Mononuclear cell (primary cell): ENCODE results near the gene C2orf72. TPM values are rescaled to one million over a fixed set of nuclear protein-coding genes. Genes with fewer than 3 reads are reported as not detected.
"Not testable (repeated sequence)": the region's sequence is repeated elsewhere in the genome, so short reads cannot be mapped to it uniquely, and the experiment has no call there.

ENCODE experiments used
- H3K27me3 ChIP-seq: 2 replicates; pipeline ENCODE4 v1.6.0; 2011; ENCODE audit warnings: low read length, control low read depth; ENCODE audit not compliant: insufficient read depth
- H3K4me1 ChIP-seq: 2 replicates; pipeline ENCODE4 v1.5.1; 2011; ENCODE audit warnings: mild to moderate bottlenecking, low read length, control low read depth; ENCODE audit not compliant: insufficient read depth
- H3K4me3 ChIP-seq: 2 replicates; pipeline ENCODE4 v1.5.1; 2011; ENCODE audit warnings: mild to moderate bottlenecking, low read length, moderate library complexity
- H3K9me3 ChIP-seq: 2 replicates; pipeline ENCODE4 v1.5.1; 2011; ENCODE audit warnings: low read depth, mild to moderate bottlenecking, control low read depth, low read length
- total RNA-seq: library from RNA; depleted of rRNA; stranded (reverse); fragments of >200 nt; gene quantifications from one replicate; pipeline ENCODE4 v1.2.3, GENCODE V29; 2012

Gene C2orf72
- not detected for total RNA-seq

DNA sequence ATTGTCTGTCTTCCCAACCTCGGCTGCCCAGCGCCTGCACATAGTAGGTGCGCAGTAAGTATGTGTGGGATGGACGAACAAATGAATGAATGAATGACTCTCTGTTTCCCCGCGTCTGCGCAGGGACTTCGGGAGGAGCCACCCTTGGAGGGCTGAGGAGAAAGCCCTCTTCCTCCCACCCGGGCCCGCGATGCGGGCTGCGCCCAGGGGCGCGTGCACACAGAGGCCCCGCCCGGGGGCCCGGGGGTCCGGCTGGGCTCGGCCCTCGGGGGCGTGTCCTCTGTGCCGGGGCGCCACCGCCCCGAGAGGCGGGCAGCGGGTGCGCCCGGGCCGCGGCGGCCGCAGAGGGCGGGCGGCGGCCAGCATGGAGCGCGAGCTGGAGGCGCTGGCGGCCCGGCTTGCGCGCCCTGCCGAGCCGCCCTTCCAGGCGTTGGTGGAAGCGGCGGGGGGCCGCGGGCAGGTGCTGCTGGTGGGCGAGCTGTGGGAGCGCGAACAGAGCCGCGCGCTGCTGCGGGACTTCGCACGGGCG is at the start of gene C2orf72:
Gene C2orf72, plus strand, starts transcription at position 322 of the 529 bp plus-strand sequence. Its CDS starts 43 bp downstream, at position 365.
- H3K4me3 ChIP-seq = no peak within 1 kb of the TSS
- peaks cover 3% of the 10 kb centered on the region for H3K4me1 ChIP-seq
- H3K27me3 ChIP-seq = peaks cover 57% of the 10 kb centered on the region
- no peaks in the 10 kb centered on the region for H3K9me3 ChIP-seq

DNA sequence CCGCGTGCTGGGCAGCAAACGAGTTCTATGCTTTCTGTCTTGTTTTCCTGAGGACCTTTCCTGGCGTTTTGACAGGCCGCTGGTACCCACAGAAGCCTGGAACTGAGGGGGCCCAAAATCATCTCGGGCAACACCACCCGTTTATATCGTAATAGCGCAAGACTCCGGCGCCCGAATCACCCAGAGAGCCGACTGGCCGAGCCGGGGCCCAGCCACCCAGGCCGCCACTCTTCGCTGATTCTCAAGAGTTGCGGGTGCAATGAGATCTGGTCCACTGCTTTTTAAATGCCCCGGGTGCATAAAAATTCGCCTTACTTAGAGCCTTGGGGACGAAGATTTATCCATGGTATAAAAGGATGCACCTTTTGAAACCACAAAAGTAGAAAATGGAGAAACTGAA is 47.6 kb upstream of the C2orf72 start:
- H3K27me3 ChIP-seq = peaks cover 3% of the 10 kb centered on the region
- peaks cover 6% of the 10 kb centered on the region for H3K4me1 ChIP-seq
- H3K9me3 ChIP-seq = no peaks in the 10 kb centered on the region
- H3K4me3 ChIP-seq = no peak overlapping the region

DNA sequence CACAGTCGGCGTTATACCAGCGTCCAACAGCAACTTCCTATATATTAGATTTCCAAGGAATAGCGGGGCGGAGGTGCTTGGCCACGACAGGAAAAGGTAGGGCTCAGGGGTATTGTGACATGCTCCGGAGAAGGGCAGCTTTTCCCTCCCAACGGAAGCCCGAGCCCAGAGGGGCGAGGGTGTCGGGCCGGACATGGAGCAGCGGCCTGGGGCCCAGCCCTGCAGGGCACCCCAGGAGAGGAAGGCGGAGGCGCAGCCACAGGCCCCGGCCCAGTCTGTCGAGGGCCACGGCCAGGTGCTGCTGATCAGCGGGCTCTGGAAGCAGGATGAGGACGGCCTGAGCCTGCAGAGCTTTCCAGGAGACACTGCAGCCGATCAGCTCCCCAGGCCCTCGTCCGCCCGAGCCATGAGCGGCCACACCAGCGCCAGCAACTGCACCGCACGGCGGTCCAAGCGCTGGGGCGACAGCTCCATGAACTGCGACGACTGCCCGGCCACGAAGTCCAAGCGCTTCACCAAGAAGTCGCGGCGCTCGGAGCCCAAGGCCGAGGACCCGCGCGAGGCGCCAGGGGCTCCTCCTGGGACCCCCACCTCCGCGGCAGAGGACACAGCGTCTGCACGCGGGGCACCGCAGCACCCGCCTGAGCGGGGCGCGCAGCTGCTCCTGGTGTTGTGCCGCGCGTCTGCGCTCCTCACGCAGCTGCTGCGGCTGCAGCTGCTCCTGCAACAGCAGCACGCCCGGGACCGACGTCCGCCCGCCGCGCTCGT is 47.0 kb upstream of the C2orf72 start:
- no peaks in the 10 kb centered on the region for H3K9me3 ChIP-seq
- H3K4me3 ChIP-seq = no peak overlapping the region
- peaks cover 6% of the 10 kb centered on the region for H3K4me1 ChIP-seq
- peaks cover 3% of the 10 kb centered on the region for H3K27me3 ChIP-seq

DNA sequence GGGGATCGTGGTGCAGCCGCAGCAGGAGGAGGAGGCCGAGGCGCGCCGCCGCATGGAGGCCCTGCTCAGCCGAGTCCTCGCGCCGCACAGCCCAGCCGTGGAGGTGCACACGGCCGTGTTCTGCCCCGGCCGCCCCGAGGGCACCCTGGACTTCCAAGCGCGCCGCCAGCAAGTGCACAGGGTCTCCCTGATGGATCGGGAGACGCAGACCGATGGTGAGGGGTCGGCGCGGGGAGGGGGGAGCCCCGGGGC is 46.5 kb upstream of the C2orf72 start:
- H3K9me3 ChIP-seq = no peaks in the 10 kb centered on the region
- H3K4me3 ChIP-seq = no peak overlapping the region

DNA sequence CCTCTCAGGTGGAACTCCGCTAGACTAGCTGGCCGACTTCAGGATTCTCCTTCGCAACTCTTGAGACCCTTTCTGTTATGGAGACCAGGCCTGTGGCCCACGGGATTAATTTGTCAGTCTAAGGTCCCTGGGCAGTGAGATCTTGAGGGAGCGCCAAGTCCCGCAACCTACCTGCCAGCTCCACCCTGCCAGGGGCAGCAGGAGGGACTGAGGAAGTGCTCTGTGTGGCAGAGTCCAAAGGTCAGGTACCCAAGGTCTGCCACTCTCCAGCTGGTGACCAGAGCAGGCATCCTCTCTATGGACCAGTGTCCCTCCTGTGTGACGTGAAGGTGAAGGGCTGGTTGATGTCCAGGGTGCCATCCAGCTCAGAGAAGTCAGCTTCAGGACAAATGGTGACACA is 45.7 kb upstream of the C2orf72 start:
- Histone ChIP-seq H3K9me3 (no peaks in the 10 kb centered on the region), H3K4me1 (peaks cover 6% of the 10 kb centered on the region), H3K4me3 (no peak overlapping the region), H3K27me3 (peaks cover 3% of the 10 kb centered on the region)

More for the DNA sequence above, 46.5 kb upstream of the C2orf72 start:
- Histone ChIP-seq H3K27me3 (peaks cover 3% of the 10 kb centered on the region), H3K4me1 (peaks cover 6% of the 10 kb centered on the region)

DNA sequence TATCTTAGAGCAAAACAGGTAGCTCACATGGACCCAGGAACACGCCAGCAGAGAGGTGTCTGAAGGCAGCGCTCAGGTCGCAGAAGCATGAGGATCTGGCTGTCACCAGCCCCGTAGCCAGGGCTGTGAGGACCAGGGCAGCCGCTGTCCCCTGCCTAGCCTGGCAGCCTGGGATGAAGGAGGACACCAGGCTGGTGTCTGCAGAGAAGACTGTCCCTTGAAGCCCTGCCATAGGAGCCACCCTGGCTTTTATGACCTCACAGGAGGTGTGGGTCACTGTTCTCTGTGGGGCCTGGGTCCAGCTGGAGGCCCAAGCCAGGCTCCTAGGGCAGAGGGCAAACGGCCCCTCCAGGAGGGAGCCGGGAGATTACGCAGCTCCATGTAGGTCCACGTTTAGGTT is 41.5 kb upstream of the C2orf72 start, which contains the start of gene SPATA3:
Gene SPATA3, plus strand, starts transcription at position 301 of the 400 bp plus-strand sequence. CDS start 113 bp downstream, outside the sequence.
- H3K9me3 ChIP-seq = no peaks in the 10 kb centered on the region
- no peaks in the 10 kb centered on the region for H3K4me1 ChIP-seq
- H3K27me3 ChIP-seq = peaks cover 10% of the 10 kb centered on the region
- H3K4me3 ChIP-seq = no peak within 1 kb of the TSS

DNA sequence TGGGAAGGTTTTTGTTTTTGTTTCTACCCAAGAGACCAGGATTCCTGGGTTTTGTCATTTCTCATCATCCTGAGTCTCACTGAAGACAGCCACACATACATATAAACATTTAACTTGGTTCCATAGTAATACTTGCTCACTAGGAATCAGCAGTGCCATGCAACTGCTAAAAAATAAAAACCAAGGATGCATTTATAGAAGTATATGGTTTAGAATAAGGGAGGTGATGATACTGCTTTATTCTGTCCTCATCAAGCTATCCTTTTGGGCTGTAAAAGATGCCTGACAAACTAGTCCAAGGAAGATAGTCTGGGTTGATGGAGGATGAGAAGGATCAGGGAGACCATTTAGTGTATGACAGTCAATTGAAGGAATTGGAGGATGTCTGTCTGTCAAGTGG is 40.7 kb upstream of the C2orf72 start:
- H3K9me3 ChIP-seq = no peaks in the 10 kb centered on the region
- peaks cover 13% of the 10 kb centered on the region for H3K27me3 ChIP-seq
- H3K4me1 ChIP-seq = no peaks in the 10 kb centered on the region
- H3K4me3 ChIP-seq = no peak overlapping the region

DNA sequence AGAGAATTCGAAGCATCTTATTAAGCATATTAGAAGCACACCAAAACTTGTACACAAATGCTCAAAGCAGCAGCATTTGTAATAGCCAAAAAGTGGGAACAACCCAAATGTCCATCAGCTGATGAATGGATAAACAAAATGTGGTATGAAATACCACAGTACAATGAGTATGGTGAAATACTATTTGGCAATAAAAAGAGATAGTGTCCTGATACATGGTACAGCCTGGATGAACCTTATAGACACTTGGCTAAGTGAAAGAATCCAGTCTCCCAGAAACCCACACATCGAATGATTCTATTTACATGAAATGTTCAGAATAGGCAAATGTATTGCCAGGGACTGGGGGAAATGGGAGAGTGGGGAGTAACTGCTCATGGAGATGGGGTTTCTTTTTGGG is 38.4 kb upstream of the C2orf72 start:
- H3K4me3 ChIP-seq = no peak overlapping the region
- no peaks in the 10 kb centered on the region for H3K4me1 ChIP-seq
- no peaks in the 10 kb centered on the region for H3K9me3 ChIP-seq
- peaks cover 13% of the 10 kb centered on the region for H3K27me3 ChIP-seq

DNA sequence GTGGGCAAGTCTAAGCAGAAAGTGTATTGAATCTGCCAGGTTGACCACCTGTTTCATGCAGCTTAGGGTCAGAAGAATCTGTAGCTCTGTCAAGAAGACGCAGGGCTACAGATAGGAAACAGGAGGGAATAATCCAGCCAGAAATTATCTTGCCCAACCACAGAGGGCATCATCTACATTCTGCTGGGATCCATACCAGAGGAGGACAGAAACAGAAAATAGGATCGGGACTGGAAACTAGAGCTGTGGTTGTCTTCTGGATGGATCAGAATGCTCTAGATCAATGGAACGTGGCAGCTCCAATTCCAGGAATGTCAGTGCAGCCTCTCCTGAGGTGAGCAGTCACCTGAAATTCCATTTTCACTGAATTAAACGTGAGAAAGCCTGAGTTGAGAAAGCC is 37.8 kb upstream of the C2orf72 start:
- Histone ChIP-seq H3K4me3 (no peak overlapping the region), H3K4me1 (no peaks in the 10 kb centered on the region), H3K9me3 (no peaks in the 10 kb centered on the region), H3K27me3 (peaks cover 13% of the 10 kb centered on the region)

DNA sequence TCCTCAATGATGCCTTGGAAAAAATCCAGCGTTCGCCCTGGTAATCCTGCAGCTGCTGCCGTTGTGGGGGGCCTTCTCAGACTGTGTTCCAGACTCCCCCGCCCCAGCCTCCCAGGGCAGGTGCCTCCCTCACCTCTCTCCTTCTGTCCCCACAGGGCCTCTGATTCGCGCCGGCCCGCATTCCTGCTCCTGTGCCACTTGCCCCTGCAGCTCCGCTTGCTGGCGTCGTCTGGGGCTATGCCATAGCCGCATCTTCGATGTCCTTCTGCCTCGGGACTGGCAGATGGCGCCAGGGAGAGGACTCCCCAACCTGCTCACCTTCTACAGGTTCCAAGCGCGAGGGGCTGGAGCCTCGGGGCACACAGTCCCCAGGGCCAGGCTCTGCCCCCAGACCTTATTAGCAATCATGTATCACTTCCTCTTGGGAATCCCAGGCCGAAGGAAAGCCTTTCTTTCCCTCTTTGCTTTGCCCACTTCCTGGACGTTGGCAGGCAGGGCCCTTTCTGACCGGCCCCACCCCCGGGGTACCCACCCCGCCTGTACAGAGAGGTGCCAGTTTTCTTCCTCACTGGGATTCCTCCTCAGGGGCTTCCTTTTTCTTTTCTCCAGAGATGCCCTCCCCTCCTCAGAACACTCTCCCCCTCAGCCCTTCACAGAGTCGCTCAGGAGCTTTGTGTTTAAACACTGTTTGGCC is 37.0 kb upstream of the C2orf72 start:
- Histone ChIP-seq H3K9me3 (no peaks in the 10 kb centered on the region), H3K27me3 (peaks cover 13% of the 10 kb centered on the region), H3K4me1 (no peaks in the 10 kb centered on the region), H3K4me3 (no peak overlapping the region)

DNA sequence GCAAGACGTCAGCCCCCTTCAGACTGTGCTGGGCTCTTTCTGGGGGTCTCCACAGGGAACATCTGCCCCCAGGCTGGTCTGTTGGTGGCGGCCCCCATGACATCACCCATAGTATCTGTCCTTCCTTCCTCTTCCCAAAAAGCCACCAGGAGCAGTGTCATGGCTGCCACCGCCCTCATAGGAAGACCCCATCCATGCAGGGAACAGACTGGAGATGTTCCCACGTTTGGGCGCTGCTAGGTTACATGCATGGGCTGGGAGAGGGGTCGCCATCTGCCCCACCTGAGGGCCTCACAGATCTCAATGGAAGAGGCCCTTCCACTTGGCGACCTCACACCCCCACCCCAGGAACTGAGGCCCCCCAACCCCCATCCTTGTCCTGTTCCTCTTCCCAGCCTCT is 36.3 kb upstream of the C2orf72 start:
- Histone ChIP-seq H3K4me3 (no peak overlapping the region), H3K27me3 (peaks cover 13% of the 10 kb centered on the region), H3K9me3 (no peaks in the 10 kb centered on the region), H3K4me1 (no peaks in the 10 kb centered on the region)

DNA sequence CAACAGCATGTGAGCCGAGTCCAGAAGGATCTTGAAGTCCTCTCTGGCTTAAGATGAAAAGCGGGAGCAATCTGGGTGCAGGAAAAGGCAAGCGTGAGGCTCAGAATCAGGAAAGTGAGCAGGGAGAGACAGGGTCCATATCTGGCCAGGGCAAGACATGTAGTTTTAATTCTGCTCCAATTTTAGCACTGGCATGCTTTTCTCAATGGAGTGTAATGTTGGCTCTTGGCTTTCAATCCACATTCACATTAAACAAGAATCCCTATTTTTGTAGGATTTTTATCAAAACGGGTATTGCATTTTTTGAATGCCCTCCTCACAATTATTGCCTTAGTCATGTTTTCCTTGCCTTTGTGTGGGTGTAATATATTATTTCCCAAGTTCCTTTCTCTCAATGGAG is 35.4 kb upstream of the C2orf72 start:
- no peak overlapping the region for H3K4me3 ChIP-seq
- peaks cover 13% of the 10 kb centered on the region for H3K27me3 ChIP-seq
- H3K9me3 ChIP-seq = no peaks in the 10 kb centered on the region
- H3K4me1 ChIP-seq = no peaks in the 10 kb centered on the region

DNA sequence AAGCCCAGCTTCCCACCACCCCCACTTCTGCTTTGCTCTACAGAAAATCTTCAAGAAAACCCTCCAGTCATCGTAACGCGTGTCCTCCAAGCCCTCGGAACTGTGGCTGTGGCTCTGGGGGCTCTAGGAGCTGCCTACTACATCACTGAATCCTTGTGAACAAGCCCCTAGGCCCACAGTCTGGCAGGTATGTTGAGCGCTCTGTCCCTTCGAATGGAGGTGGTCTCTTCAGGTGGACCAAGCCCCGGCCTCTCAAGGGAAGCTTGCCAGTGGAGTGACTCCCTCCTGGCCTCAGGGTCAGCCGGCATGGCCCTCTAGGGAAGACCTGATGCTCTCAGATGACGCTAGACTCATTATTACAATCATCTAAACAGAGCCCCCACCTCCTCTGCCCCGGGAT is 34.7 kb upstream of the C2orf72 start:
- Histone ChIP-seq H3K9me3 (no peaks in the 10 kb centered on the region), H3K4me3 (no peak overlapping the region), H3K4me1 (no peaks in the 10 kb centered on the region), H3K27me3 (peaks cover 13% of the 10 kb centered on the region)

DNA sequence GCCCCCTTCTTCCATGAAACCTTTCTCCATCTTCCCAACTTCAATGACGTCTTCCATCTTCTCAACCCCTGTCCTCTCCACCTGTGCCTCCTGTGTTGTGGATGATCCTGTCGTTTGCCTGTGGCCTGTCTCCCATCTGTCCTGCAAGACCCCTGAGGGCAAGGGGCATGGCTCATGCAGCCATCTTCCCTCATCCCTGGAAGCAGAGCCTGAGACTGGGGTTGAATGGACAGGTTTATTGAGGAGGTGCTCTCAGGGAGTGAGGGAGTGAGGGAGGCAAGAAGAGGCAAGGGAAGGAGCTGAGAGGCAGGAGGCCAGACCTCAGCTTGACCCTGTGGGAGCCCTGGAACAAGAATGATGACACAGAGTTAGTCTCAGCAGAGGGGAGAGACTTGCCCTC is 34.1 kb upstream of the C2orf72 start:
- Histone ChIP-seq H3K9me3 (no peaks in the 10 kb centered on the region), H3K4me1 (no peaks in the 10 kb centered on the region), H3K4me3 (no peak overlapping the region), H3K27me3 (peaks cover 13% of the 10 kb centered on the region)

DNA sequence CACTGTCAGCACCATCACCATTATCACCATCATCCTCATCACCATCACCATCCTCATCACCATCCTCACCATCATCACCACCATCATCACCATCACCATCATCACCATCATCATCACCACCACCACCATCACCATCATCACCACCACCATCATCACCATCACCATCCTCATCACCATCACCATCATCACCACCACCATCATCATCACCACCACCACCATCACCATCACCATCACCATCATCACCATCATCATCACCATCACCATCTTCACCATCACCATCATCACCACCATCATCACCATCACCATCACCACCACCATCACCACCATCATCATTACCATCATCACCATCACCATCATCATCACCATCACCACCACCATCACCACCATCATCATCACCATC is 32.4 kb upstream of the C2orf72 start:
- H3K4me1 ChIP-seq, H3K9me3 ChIP-seq, H3K4me3 ChIP-seq: not testable (repeated sequence)

More for the DNA sequence above, 32.4 kb upstream of the C2orf72 start:
- not testable (repeated sequence) for H3K27me3 ChIP-seq
